Fibroblast of mammary gland (primary cell): ENCODE measurements around the gene TMEM53.
"Not testable (repeated sequence)": the region's sequence is repeated elsewhere in the genome, so short reads cannot be mapped to it uniquely, and the experiment has no call there.

ENCODE experiments used
- DNase-seq: peaks from one replicate; pipeline ENCODE4 v3.0.0-alpha.2; 2010; ENCODE audit warnings: low read depth
- H3K4me3 ChIP-seq: 2 replicates; pipeline ENCODE4 v1.5.1; 2011; ENCODE audit warnings: low read depth, mild to moderate bottlenecking, low read length, moderate library complexity; ENCODE audit not compliant: control insufficient read depth
- CTCF ChIP-seq: conservative IDR thresholded peaks from 2 replicates; pipeline ENCODE4 v1.5.1; 2011; ENCODE audit warnings: low read depth, low read length, inconsistent platforms; ENCODE audit not compliant: control insufficient read depth, insufficient read depth

TMEM53 gene

GRCh38 chr1:44707959-44708831 lies 33.9 kb upstream of the TMEM53 start:
- no peak overlapping the region for H3K4me3 ChIP-seq
- TF ChIP-seq CTCF: peak; percentile 72
- peak; percentile 79 for DNase-seq

- no peak for TF ChIP-seq CTCF
- H3K4me3 ChIP-seq: no peak overlapping the region
- peak; percentile 97 for DNase-seq
Observed at GRCh38 chr1:44707112-44707881, 33.0 kb upstream of the TMEM53 start.

- DNase-seq: no peak
- H3K4me3 ChIP-seq: no peak overlapping the region
- TF ChIP-seq CTCF: no peak
Observed at GRCh38 chr1:44705938-44706337, 31.7 kb upstream of the TMEM53 start.

- no peak for DNase-seq
Observed at GRCh38 chr1:44705470-44705869, 31.2 kb upstream of the TMEM53 start.

GRCh38 chr1:44701141-44701573 lies 26.9 kb upstream of the TMEM53 start:
- DNase-seq: no peak
- H3K4me3 ChIP-seq: no peak overlapping the region
- no peak for TF ChIP-seq CTCF

More at GRCh38 chr1:44705470-44705869, 31.2 kb upstream of the TMEM53 start:
- H3K4me3 ChIP-seq: no peak overlapping the region
- no peak for TF ChIP-seq CTCF

- TF ChIP-seq CTCF: no peak
- no peak for DNase-seq
- no peak overlapping the region for H3K4me3 ChIP-seq
Observed at GRCh38 chr1:44700573-44700972, 26.3 kb upstream of the TMEM53 start.

- DNase-seq, H3K4me3 ChIP-seq: not testable (repeated sequence)
Observed at GRCh38 chr1:44699375-44699774, 25.1 kb upstream of the TMEM53 start.
